Trophoblast cell (in vitro differentiated cells and primary cell): ENCODE measurements around the gene HOXA9.

Source experiments
- DNase-seq, 2 donors: peaks; one replicate each; pipeline ENCODE4 v3.0.0-alpha.2; 2016
- H2AFZ ChIP-seq: 2 replicates; pipeline ENCODE4 v1.6.1; 2013; ENCODE audit warnings: low read length, moderate library complexity, mild to moderate bottlenecking; ENCODE audit not compliant: insufficient read depth, poor library complexity
- H2AK5ac ChIP-seq: 2 replicates; pipeline ENCODE4 v1.6.1; 2013; ENCODE audit warnings: mild to moderate bottlenecking, low read length
- H2BK120ac ChIP-seq: 2 replicates; pipeline ENCODE4 v1.6.1; 2013; ENCODE audit warnings: low read length, mild to moderate bottlenecking, moderate library complexity; ENCODE audit not compliant: insufficient read depth, poor library complexity
- H2BK12ac ChIP-seq: 2 replicates; pipeline ENCODE4 v1.6.1; 2013; ENCODE audit warnings: mild to moderate bottlenecking, low read length, moderate library complexity
- H2BK5ac ChIP-seq: 2 replicates; pipeline ENCODE4 v1.6.1; 2013; ENCODE audit warnings: low read length, low read depth, moderate library complexity, mild to moderate bottlenecking; ENCODE audit not compliant: poor library complexity
- H3K14ac ChIP-seq: 2 replicates; pipeline ENCODE4 v1.6.1; 2013; ENCODE audit warnings: mild to moderate bottlenecking, low read length
- H3K18ac ChIP-seq: 2 replicates; pipeline ENCODE4 v1.6.1; 2013; ENCODE audit warnings: mild to moderate bottlenecking, low read length
- H3K23ac ChIP-seq: 2 replicates; pipeline ENCODE4 v1.6.1; 2013; ENCODE audit warnings: low read length
- H3K27ac ChIP-seq: 2 replicates; pipeline ENCODE4 v1.5.1; 2013; ENCODE audit warnings: low read depth, mild to moderate bottlenecking, inconsistent platforms, low read length, moderate library complexity
- H3K27me3 ChIP-seq: 2 replicates; pipeline ENCODE4 v1.6.1; 2013; ENCODE audit warnings: inconsistent platforms, mild to moderate bottlenecking, low read length, moderate library complexity; ENCODE audit not compliant: insufficient read depth
- H3K36me3 ChIP-seq, 2 experiments: 1 replicate in 1 of 2; 2 replicates in 1 of 2; pipeline ENCODE4 v1.6.1; 2013; ENCODE audit warnings: low read length in 2 of 2, mild to moderate bottlenecking in 2 of 2, moderate library complexity in 1 of 2; ENCODE audit not compliant: insufficient read depth in 2 of 2, control insufficient read depth in 1 of 2
- H3K4ac ChIP-seq: 2 replicates; pipeline ENCODE4 v1.6.1; 2013; ENCODE audit warnings: low read depth, mild to moderate bottlenecking, low read length, moderate library complexity
- H3K4me1 ChIP-seq, 2 experiments: 1 replicate in 1 of 2; 2 replicates in 1 of 2; pipeline ENCODE4 v1.6.1; 2013; ENCODE audit warnings: low read length in 2 of 2, mild to moderate bottlenecking in 2 of 2, moderate library complexity in 1 of 2; ENCODE audit not compliant: insufficient read depth in 2 of 2, control insufficient read depth in 1 of 2
- H3K4me2 ChIP-seq: 2 replicates; pipeline ENCODE4 v1.6.1; 2013; ENCODE audit warnings: inconsistent platforms, mild to moderate bottlenecking, low read length, moderate library complexity
- H3K4me3 ChIP-seq: 2 replicates; pipeline ENCODE4 v1.5.1; 2013; ENCODE audit warnings: mild to moderate bottlenecking, low read depth, low read length, inconsistent platforms
- H3K79me1 ChIP-seq: one replicate; pipeline ENCODE4 v1.6.1; 2013; ENCODE audit warnings: low read length
- H3K79me2 ChIP-seq: 2 replicates; pipeline ENCODE4 v1.6.1; 2013; ENCODE audit warnings: low read length, mild to moderate bottlenecking; ENCODE audit not compliant: control insufficient read depth, insufficient read depth, poor library complexity
- H3K9ac ChIP-seq: 2 replicates; pipeline ENCODE4 v1.6.1; 2013; ENCODE audit warnings: mild to moderate bottlenecking, low read length
- H3K9me3 ChIP-seq: 2 replicates; pipeline ENCODE4 v1.6.1; 2013; ENCODE audit warnings: low read depth, mild to moderate bottlenecking, control low read depth, inconsistent platforms, low read length; ENCODE audit not compliant: insufficient read depth
- H4K12ac ChIP-seq: 2 replicates; pipeline ENCODE4 v1.6.1; 2013; ENCODE audit warnings: low read depth, mild to moderate bottlenecking, low read length, moderate library complexity
- H4K8ac ChIP-seq: 2 replicates; pipeline ENCODE4 v1.6.1; 2013; ENCODE audit warnings: low read depth, mild to moderate bottlenecking, low read length, moderate library complexity
- H4K91ac ChIP-seq: one replicate; pipeline ENCODE4 v1.6.1; 2013; ENCODE audit warnings: low read depth, mild to moderate bottlenecking, low read length, moderate library complexity
- WGBS: extraction: QIAGEN DNeasy Blood & Tissue Kit; methylation state at CpG from one replicate; pipeline ENCODE4 v1.1.7; 2013; ENCODE audit warnings: missing lambda C conversion rate; ENCODE audit not compliant: insufficient read length, insufficient coverage; ENCODE audit errors: extremely low coverage; 5-methylcytosine and 5-hydroxymethylcytosine counted together

HOXA9 gene

GRCh38 chr7:27121684-27122076, 43.7 kb downstream of the HOXA9 start:
- Histone ChIP-seq H2AK5ac (no peak overlapping the region), H3K4me3 (no peak overlapping the region), H3K4me2 (no peak overlapping the region), H2BK5ac (no peak overlapping the region), H3K9ac (no peak overlapping the region), H4K12ac (no peak overlapping the region), H3K23ac (no peak overlapping the region), H3K9me3 (peaks cover 11% of the 10 kb centered on the region), H3K27ac (no peak overlapping the region), H3K4me1 (no peaks in the 10 kb centered on the region), H3K79me1 (no peaks in the 10 kb centered on the region), H3K14ac (no peak overlapping the region), H2BK120ac (no peak overlapping the region), H4K8ac (no peak overlapping the region), H2AFZ (no peak overlapping the region), H3K18ac (no peak overlapping the region), H2BK12ac (no peak overlapping the region), H3K4ac (no peak overlapping the region), H4K91ac (no peak overlapping the region), H3K36me3 (no peaks in the 10 kb centered on the region), H3K79me2 (no peaks in the 10 kb centered on the region), H3K27me3 (peaks cover 87% of the 10 kb centered on the region)
- no peak for DNase-seq
- WGBS, result no CpG with 5 or more reads among the region's 7 CpGs

DNA sequence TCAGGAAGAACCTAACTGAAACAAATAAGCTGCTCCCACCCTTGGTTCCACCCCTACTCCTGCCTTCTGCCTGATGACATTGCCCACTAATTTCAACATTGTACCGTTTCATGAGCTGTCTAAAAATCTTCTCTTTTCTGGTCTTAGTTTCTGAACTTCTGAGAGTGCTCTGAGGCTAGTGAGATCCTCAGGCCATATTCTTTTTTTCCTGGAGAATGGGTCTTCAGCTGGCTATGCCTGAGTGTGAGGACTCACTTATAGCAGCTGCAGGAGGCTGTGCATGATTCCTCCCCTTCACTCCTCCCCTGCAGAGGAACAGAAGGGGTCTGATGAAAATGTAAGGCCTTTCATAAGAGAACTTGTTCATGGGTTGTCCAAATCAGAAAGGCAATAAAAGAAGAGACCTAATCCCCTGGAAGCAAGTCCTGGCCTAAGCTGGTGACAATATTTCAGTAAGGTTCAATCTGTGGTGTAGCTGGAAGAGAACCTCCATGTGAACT, 45.9 kb downstream of the HOXA9 start:
- Histone ChIP-seq H3K9me3 (peaks cover 9% of the 10 kb centered on the region), H2AFZ (no peak overlapping the region), H4K91ac (no peak overlapping the region), H3K4me3 (no peak overlapping the region), H3K79me1 (no peaks in the 10 kb centered on the region), H2AK5ac (no peak overlapping the region), H2BK12ac (no peak overlapping the region), H3K9ac (no peak overlapping the region), H3K23ac (no peak overlapping the region), H3K18ac (no peak overlapping the region), H3K4me1 (no peaks in the 10 kb centered on the region), H3K36me3 (no peaks in the 10 kb centered on the region), H3K27ac (no peak overlapping the region), H4K12ac (no peak overlapping the region), H4K8ac (no peak overlapping the region), H3K79me2 (no peaks in the 10 kb centered on the region), H2BK5ac (no peak overlapping the region), H2BK120ac (no peak overlapping the region), H3K4me2 (no peak overlapping the region), H3K14ac (no peak overlapping the region), H3K4ac (no peak overlapping the region), H3K27me3 (peaks cover 87% of the 10 kb centered on the region)
- WGBS, result no CpG with 5 or more reads among the region's 1 CpG
- no peak for DNase-seq

DNA sequence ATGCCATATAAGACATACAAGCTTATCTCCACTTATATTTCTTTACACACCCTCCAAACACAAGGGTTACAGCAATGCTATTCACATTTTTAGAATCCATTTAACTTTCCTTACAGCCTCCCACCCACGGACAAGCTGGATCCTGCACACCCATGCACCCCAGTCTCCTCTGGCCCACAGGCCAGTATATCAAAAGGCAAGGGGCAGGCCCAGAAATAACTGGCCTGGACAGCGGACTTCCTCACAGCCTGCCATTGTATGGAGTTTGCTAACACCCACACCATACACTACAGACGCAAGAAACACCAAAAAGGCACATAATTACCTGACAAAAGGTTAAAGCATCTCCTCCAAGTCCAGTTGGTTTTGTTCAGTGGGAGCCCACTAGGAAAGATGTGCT, 46.8 kb downstream of the HOXA9 start:
- Histone ChIP-seq H3K4me1 (no peaks in the 10 kb centered on the region), H2BK12ac (no peak overlapping the region), H3K79me2 (no peaks in the 10 kb centered on the region), H2AFZ (no peak overlapping the region), H4K12ac (no peak overlapping the region), H3K4me2 (no peak overlapping the region), H3K9me3 (peaks cover 5% of the 10 kb centered on the region), H3K36me3 (no peaks in the 10 kb centered on the region), H3K27me3 (peaks cover 84% of the 10 kb centered on the region), H3K14ac (no peak overlapping the region), H2BK5ac (no peak overlapping the region), H3K79me1 (no peaks in the 10 kb centered on the region), H4K91ac (no peak overlapping the region), H3K4ac (no peak overlapping the region), H2AK5ac (no peak overlapping the region), H3K23ac (no peak overlapping the region), H4K8ac (no peak overlapping the region), H3K18ac (no peak overlapping the region), H3K4me3 (no peak overlapping the region), H3K27ac (no peak overlapping the region), H3K9ac (no peak overlapping the region), H2BK120ac (no peak overlapping the region)
- WGBS, result no CpG with 5 or more reads among the region's 3 CpGs
- DNase-seq, result no peak

GRCh38 chr7:27117887-27118491, 47.3 kb downstream of the HOXA9 start:
- Histone ChIP-seq H3K23ac (no peak overlapping the region), H4K12ac (no peak overlapping the region), H3K18ac (no peak overlapping the region), H3K4me2 (no peak overlapping the region), H2AFZ (no peak overlapping the region), H3K14ac (no peak overlapping the region), H2BK12ac (no peak overlapping the region), H3K9ac (no peak overlapping the region), H3K79me2 (no peaks in the 10 kb centered on the region), H2AK5ac (no peak overlapping the region), H4K91ac (no peak overlapping the region), H3K4me3 (no peak overlapping the region), H3K4ac (no peak overlapping the region), H3K9me3 (peaks cover 5% of the 10 kb centered on the region), H3K27me3 (peaks cover 84% of the 10 kb centered on the region), H2BK5ac (no peak overlapping the region), H4K8ac (no peak overlapping the region), H3K36me3 (no peaks in the 10 kb centered on the region), H3K4me1 (no peaks in the 10 kb centered on the region), H3K79me1 (no peaks in the 10 kb centered on the region), H3K27ac (no peak overlapping the region), H2BK120ac (no peak overlapping the region)
- no CpG with 5 or more reads among the region's 19 CpGs for WGBS
- no peak for DNase-seq
